GM10266 (cell line): ENCODE results near the gene ARID3A.

Experiments
- DNase-seq: peaks from one replicate; pipeline ENCODE4 v3.0.0; 2012; ENCODE audit errors: extremely low spot score
- CTCF ChIP-seq: IDR thresholded peaks from 2 replicates; pipeline ENCODE4 v1.5.1; 2012; ENCODE audit warnings: mild to moderate bottlenecking, low read depth; ENCODE audit not compliant: control insufficient read depth, insufficient read depth; ENCODE audit errors: missing control alignments

Gene ARID3A

DNA sequence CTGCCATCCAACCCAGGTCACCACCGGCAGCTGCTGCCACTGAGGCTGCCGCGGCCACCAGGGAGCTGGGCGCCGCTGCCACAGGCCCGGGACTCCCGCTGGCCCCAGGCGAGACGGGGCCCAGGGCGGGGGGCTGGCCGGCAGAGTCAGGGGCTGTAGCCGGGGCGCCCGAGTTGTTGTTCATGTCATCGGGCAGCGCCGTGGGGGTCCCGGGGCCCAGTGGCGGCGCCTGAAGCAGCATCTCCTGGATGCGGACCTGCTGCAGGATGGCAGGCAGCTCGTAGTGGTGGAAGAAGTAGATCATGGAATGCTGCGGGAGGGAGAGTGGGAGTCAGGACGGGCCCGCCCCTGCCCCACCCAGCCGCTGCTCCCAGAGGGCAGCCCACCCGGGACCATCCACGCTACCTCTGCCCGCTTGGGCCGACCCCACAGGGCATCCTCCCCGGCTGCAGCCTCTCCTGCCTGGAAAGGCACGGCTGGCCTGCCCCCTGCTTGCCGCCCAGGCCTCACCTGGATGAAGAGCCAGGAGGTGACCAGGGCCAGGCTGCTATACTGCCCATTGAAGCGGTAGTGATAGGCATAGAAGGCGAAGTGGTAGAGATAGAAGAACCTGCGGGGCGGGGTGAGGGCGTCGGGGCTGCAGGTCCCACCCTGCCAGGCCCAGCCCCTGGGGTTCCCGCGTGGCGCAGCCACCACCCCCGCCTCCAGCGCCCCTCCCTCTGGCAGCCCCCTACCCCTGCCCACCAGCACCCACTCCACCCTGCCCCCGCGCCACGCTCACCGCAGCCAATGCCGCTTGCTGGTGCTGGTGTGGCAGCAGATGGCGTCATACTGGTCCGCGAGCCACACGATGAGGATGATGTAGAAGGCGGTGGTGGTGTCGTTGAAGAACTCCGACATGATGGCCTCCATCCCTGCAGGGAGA, 85.0 kb downstream of the ARID3A start:
- DNase-seq: no peak
- TF ChIP-seq CTCF: no peak

GRCh38 chr19:1011831-1012333, 86.0 kb downstream of the ARID3A start:
- no peak for TF ChIP-seq CTCF
- no peak for DNase-seq

DNA sequence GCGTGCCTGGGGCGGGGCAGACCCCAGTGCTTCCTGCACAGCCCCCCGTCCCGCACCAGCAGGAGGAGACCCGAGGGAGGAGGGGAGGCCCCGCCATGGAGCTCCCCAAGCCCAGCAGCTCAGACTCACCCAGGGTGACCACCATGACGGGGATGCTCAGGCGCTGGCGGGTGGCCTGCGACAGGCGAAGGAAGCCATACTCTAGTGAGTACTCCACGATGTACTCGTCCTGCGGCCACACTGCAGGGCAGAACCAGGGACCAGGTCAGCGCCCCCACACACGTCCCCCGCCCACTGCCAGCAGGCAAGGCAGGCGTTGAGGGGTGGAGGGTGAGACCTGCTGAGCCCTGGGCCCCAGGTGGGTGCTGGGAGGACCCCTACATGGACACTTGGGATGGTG, 86.5 kb downstream of the ARID3A start:
- no peak for DNase-seq
- no peak for TF ChIP-seq CTCF

DNA sequence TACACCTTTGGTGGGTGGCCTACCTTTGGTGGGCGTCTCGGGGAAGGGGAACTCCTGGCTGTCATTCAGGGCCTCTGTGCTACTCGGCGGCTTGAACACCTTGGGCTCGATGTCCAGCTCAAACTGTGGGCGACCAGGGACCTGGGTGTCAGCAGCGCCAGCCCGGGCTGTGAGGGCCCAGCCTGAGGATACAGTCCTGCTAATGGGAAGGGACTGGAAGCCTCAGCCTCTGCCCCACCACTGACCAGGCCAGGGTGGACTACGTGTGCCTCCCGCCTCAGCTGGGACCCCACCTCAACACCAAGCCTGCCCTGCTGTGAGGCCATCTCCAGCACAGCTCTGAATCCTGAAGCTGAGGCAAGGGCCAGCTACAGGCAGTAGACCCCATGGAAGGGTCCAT, 87.4 kb downstream of the ARID3A start:
- no peak for TF ChIP-seq CTCF

GRCh38 chr19:1014161-1015060, 88.6 kb downstream of the ARID3A start:
- no peak for TF ChIP-seq CTCF
- no peak for DNase-seq

More for the DNA sequence above, 87.4 kb downstream of the ARID3A start:
- no peak for DNase-seq

- no peak for DNase-seq
- TF ChIP-seq CTCF: no peak
Measured at GRCh38 chr19:1015061-1015781, 89.4 kb downstream of the ARID3A start.
